ENCODE measurements around the gene ARMH3. TPM values are rescaled to one million over a fixed set of nuclear protein-coding genes. Genes with fewer than 3 reads are reported as not detected.
"Not testable (repeated sequence)": the region's sequence is repeated elsewhere in the genome, so short reads cannot be mapped to it uniquely, and the experiment has no call there.

The ARMH3 gene
- total RNA-seq, 1 experiment from 2014 or later = 3.7 TPM

GRCh38 chr10:101993221-101993620 is 62.8 kb downstream of the ARMH3 start:
- Histone ChIP-seq H3K36me3 (ENCODE audit: insufficient read depth, low read length) (0 out of 2 replicates have a peak, but pooled peaks cover 2% of the 10 kb centered on the region), H4K20me1 (ENCODE audit: insufficient read depth, low read depth, low read length) (no peaks in the 10 kb centered on the region), H3K9ac (ENCODE audit: low read length) (no peak overlapping the region), H3K4me2 (ENCODE audit: low read depth, low read length, poor library complexity, severe bottlenecking) (no peak overlapping the region), H3K4me3 (ENCODE audit: low read length) (no peak overlapping the region), H3K79me2 (ENCODE audit: low read length) (no peaks in the 10 kb centered on the region), H2AFZ (ENCODE audit: low read length) (no peak overlapping the region), H3K4me1 (ENCODE audit: low read length) (no peaks in the 10 kb centered on the region), H3K27me3 (ENCODE audit: low read length) (no peaks in the 10 kb centered on the region), H3K9me3 (ENCODE audit: low read length) (no peaks in the 10 kb centered on the region), H3K27ac (ENCODE audit: low read length) (no peak overlapping the region), H3K9me2 (replicated peaks; ENCODE audit: insufficient read depth, low read length) (no peaks in the 10 kb centered on the region)
- no peak for DNase-seq

- no peaks in the 10 kb centered on the region for H3K9me2 ChIP-seq (replicated peaks; ENCODE audit: insufficient read depth, low read length)
- no peak overlapping the region for H3K4me3 ChIP-seq (ENCODE audit: low read length)
- no peaks in the 10 kb centered on the region for H4K20me1 ChIP-seq (ENCODE audit: insufficient read depth, low read depth, low read length)
- peak overlapping the region; percentile 63; the same call in 1 of the 2 replicates for H3K27ac ChIP-seq (ENCODE audit: low read length)
- 0 out of 2 replicates have a peak, but pooled peaks cover 2% of the 10 kb centered on the region for H3K36me3 ChIP-seq (ENCODE audit: insufficient read depth, low read length)
- H3K9me3 ChIP-seq (ENCODE audit: low read length) = no peaks in the 10 kb centered on the region
- DNase-seq = no peak
- H3K9ac ChIP-seq (ENCODE audit: low read length) = no peak overlapping the region
- H3K4me1 ChIP-seq (ENCODE audit: low read length) = peaks cover 14% of the 10 kb centered on the region
- H3K4me2 ChIP-seq (ENCODE audit: low read depth, low read length, poor library complexity, severe bottlenecking) = no peak overlapping the region
- no peak overlapping the region for H2AFZ ChIP-seq (ENCODE audit: low read length)
- H3K27me3 ChIP-seq (ENCODE audit: low read length) = no peaks in the 10 kb centered on the region
- H3K79me2 ChIP-seq (ENCODE audit: low read length) = no peaks in the 10 kb centered on the region
Measured at GRCh38 chr10:101987136-101987535, 68.8 kb downstream of the ARMH3 start.

- Histone ChIP-seq H3K27ac (ENCODE audit: low read length) (peak overlapping the region; percentile 63; the same call in 1 of the 2 replicates), H3K4me3 (ENCODE audit: low read length) (no peak overlapping the region), H3K79me2 (ENCODE audit: low read length) (no peaks in the 10 kb centered on the region), H3K9ac (ENCODE audit: low read length) (no peak overlapping the region), H3K9me3 (ENCODE audit: low read length) (no peaks in the 10 kb centered on the region), H4K20me1 (ENCODE audit: insufficient read depth, low read depth, low read length) (no peaks in the 10 kb centered on the region), H3K4me1 (ENCODE audit: low read length) (peaks cover 14% of the 10 kb centered on the region), H3K9me2 (replicated peaks; ENCODE audit: insufficient read depth, low read length) (no peaks in the 10 kb centered on the region), H3K4me2 (ENCODE audit: low read depth, low read length, poor library complexity, severe bottlenecking) (peak overlapping the region; percentile 44), H3K27me3 (ENCODE audit: low read length) (no peaks in the 10 kb centered on the region), H2AFZ (ENCODE audit: low read length) (no peak overlapping the region), H3K36me3 (ENCODE audit: insufficient read depth, low read length) (0 out of 2 replicates have a peak, but pooled peaks cover 2% of the 10 kb centered on the region)
- no peak for DNase-seq
Measured at GRCh38 chr10:101986624-101986971, 69.4 kb downstream of the ARMH3 start.

GRCh38 chr10:101980677-101981076 is 75.3 kb downstream of the ARMH3 start:
- H3K4me2 ChIP-seq (ENCODE audit: low read depth, low read length, poor library complexity, severe bottlenecking); H3K4me3 ChIP-seq (ENCODE audit: low read length); H3K9ac ChIP-seq (ENCODE audit: low read length); H4K20me1 ChIP-seq (ENCODE audit: insufficient read depth, low read depth, low read length); H3K79me2 ChIP-seq (ENCODE audit: low read length); H3K4me1 ChIP-seq (ENCODE audit: low read length); H3K9me2 ChIP-seq (replicated peaks; ENCODE audit: insufficient read depth, low read length); H3K36me3 ChIP-seq (ENCODE audit: insufficient read depth, low read length); H2AFZ ChIP-seq (ENCODE audit: low read length); H3K27me3 ChIP-seq (ENCODE audit: low read length); DNase-seq; H3K27ac ChIP-seq (ENCODE audit: low read length); H3K9me3 ChIP-seq (ENCODE audit: low read length): not testable (repeated sequence)

- H4K20me1 ChIP-seq (ENCODE audit: insufficient read depth, low read depth, low read length) = no peaks in the 10 kb centered on the region
- no peak for DNase-seq
- H3K36me3 ChIP-seq (ENCODE audit: insufficient read depth, low read length) = no peaks in the 10 kb centered on the region
- no peak overlapping the region for H3K9ac ChIP-seq (ENCODE audit: low read length)
- no peaks in the 10 kb centered on the region for H3K9me2 ChIP-seq (replicated peaks; ENCODE audit: insufficient read depth, low read length)
- H3K9me3 ChIP-seq (ENCODE audit: low read length) = no peaks in the 10 kb centered on the region
- peak overlapping the region; percentile 71 for H3K4me2 ChIP-seq (ENCODE audit: low read depth, low read length, poor library complexity, severe bottlenecking)
- H3K4me3 ChIP-seq (ENCODE audit: low read length) = no peak overlapping the region
- H3K27ac ChIP-seq (ENCODE audit: low read length) = peak overlapping the region; percentile 45; the same call in 1 of the 2 replicates
- peaks cover 53% of the 10 kb centered on the region for H3K4me1 ChIP-seq (ENCODE audit: low read length)
- no peak overlapping the region for H2AFZ ChIP-seq (ENCODE audit: low read length)
- no peaks in the 10 kb centered on the region for H3K79me2 ChIP-seq (ENCODE audit: low read length)
- no peaks in the 10 kb centered on the region for H3K27me3 ChIP-seq (ENCODE audit: low read length)
Measured at GRCh38 chr10:101974091-101974971, 81.6 kb downstream of the ARMH3 start.

GRCh38 chr10:101972761-101973160 is 83.2 kb downstream of the ARMH3 start:
- 0 out of 2 replicates have a peak overlapping the region, but pooled peaks have one; percentile 73 for H3K27ac ChIP-seq (ENCODE audit: low read length)
- H3K4me2 ChIP-seq (ENCODE audit: low read depth, low read length, poor library complexity, severe bottlenecking) = peak overlapping the region; percentile 50
- no peaks in the 10 kb centered on the region for H3K9me3 ChIP-seq (ENCODE audit: low read length)
- H4K20me1 ChIP-seq (ENCODE audit: insufficient read depth, low read depth, low read length) = no peaks in the 10 kb centered on the region
- no peak for DNase-seq
- no peak overlapping the region for H2AFZ ChIP-seq (ENCODE audit: low read length)
- H3K79me2 ChIP-seq (ENCODE audit: low read length) = no peaks in the 10 kb centered on the region
- H3K36me3 ChIP-seq (ENCODE audit: insufficient read depth, low read length) = no peaks in the 10 kb centered on the region
- H3K9ac ChIP-seq (ENCODE audit: low read length) = no peak overlapping the region
- H3K4me1 ChIP-seq (ENCODE audit: low read length) = peaks cover 68% of the 10 kb centered on the region
- no peaks in the 10 kb centered on the region for H3K9me2 ChIP-seq (replicated peaks; ENCODE audit: insufficient read depth, low read length)
- H3K4me3 ChIP-seq (ENCODE audit: low read length) = no peak overlapping the region
- no peaks in the 10 kb centered on the region for H3K27me3 ChIP-seq (ENCODE audit: low read length)

GRCh38 chr10:101969412-101969922 is 86.5 kb downstream of the ARMH3 start:
- peak overlapping the region; percentile 50 for H3K9ac ChIP-seq (ENCODE audit: low read length)
- no peak overlapping the region for H2AFZ ChIP-seq (ENCODE audit: low read length)
- peaks cover 93% of the 10 kb centered on the region for H3K4me1 ChIP-seq (ENCODE audit: low read length)
- no peaks in the 10 kb centered on the region for H3K27me3 ChIP-seq (ENCODE audit: low read length)
- peak overlapping the region; percentile 94 for H3K27ac ChIP-seq (ENCODE audit: low read length)
- H3K36me3 ChIP-seq (ENCODE audit: insufficient read depth, low read length) = no peaks in the 10 kb centered on the region
- H3K9me2 ChIP-seq (replicated peaks; ENCODE audit: insufficient read depth, low read length) = no peaks in the 10 kb centered on the region
- no peaks in the 10 kb centered on the region for H3K9me3 ChIP-seq (ENCODE audit: low read length)
- no peak for DNase-seq
- no peaks in the 10 kb centered on the region for H3K79me2 ChIP-seq (ENCODE audit: low read length)
- no peaks in the 10 kb centered on the region for H4K20me1 ChIP-seq (ENCODE audit: insufficient read depth, low read depth, low read length)
- H3K4me3 ChIP-seq (ENCODE audit: low read length) = peak overlapping the region; percentile 46
- H3K4me2 ChIP-seq (ENCODE audit: low read depth, low read length, poor library complexity, severe bottlenecking) = peak overlapping the region; percentile 59

GRCh38 chr10:101968940-101969321 is 87.0 kb downstream of the ARMH3 start:
- Histone ChIP-seq H3K36me3 (ENCODE audit: insufficient read depth, low read length) (no peaks in the 10 kb centered on the region), H3K9me3 (ENCODE audit: low read length) (no peaks in the 10 kb centered on the region), H3K9me2 (replicated peaks; ENCODE audit: insufficient read depth, low read length) (no peaks in the 10 kb centered on the region), H2AFZ (ENCODE audit: low read length) (no peak overlapping the region), H3K4me1 (ENCODE audit: low read length) (peaks cover 88% of the 10 kb centered on the region), H3K4me2 (ENCODE audit: low read depth, low read length, poor library complexity, severe bottlenecking) (peak overlapping the region; percentile 59), H3K27ac (ENCODE audit: low read length) (peak overlapping the region; percentile 94), H3K4me3 (ENCODE audit: low read length) (peak overlapping the region; percentile 46), H3K79me2 (ENCODE audit: low read length) (no peaks in the 10 kb centered on the region), H3K27me3 (ENCODE audit: low read length) (no peaks in the 10 kb centered on the region), H3K9ac (ENCODE audit: low read length) (peak overlapping the region; percentile 50), H4K20me1 (ENCODE audit: insufficient read depth, low read depth, low read length) (no peaks in the 10 kb centered on the region)
- peak; percentile 69 for DNase-seq

Measured in Karpas-422 (cell line).